OCI-LY3 (cell line): ENCODE measurements around the gene INVS.
A peak's percentile ranks its signal among the peaks of the same experiment; 100 is the strongest.

Experiments
- H2AFZ ChIP-seq: fragments of 200-600, 300-600 bp; shearing (Covaris generic); 2 replicates; pipeline ENCODE4 v1.6.0; 2014; ENCODE audit warnings: antibody characterized with exemption, low read depth, low read length
- H3K27ac ChIP-seq: fragments of 200-600, 300-600 bp; sonication (generic); 2 replicates; pipeline ENCODE4 v1.5.1; 2014; ENCODE audit warnings: mild to moderate bottlenecking, low read length, moderate library complexity, mixed read lengths
- H3K27me3 ChIP-seq: fragments of 200-600, 300-600 bp; sonication (generic); 2 replicates; pipeline ENCODE4 v1.6.1; 2014; ENCODE audit warnings: low read depth, low read length, mixed read lengths
- H3K36me3 ChIP-seq: fragments of 200-600, 300-600 bp; sonication (generic); replicated peaks from 2 replicates; pipeline ENCODE3; 2014; ENCODE audit warnings: low read depth, low read length, mixed read lengths
- H3K4me1 ChIP-seq: fragments of 300-600, 200-600 bp; sonication (generic); 2 replicates; pipeline ENCODE4 v1.6.1; 2014; ENCODE audit warnings: low read length, mixed read lengths
- H3K4me2 ChIP-seq: fragments of 200-600, 300-600 bp; sonication (generic); 2 replicates; pipeline ENCODE4 v1.6.1; 2014; ENCODE audit warnings: low read length, mixed read lengths
- H3K4me3 ChIP-seq: fragments of 300-600, 200-600 bp; sonication (generic); 2 replicates; pipeline ENCODE4 v1.5.1; 2014; ENCODE audit warnings: antibody characterized with exemption, mild to moderate bottlenecking, low read length, moderate library complexity
- H3K79me2 ChIP-seq: fragments of 300-600, 200-600 bp; shearing (Covaris generic); 2 replicates; pipeline ENCODE4 v1.6.1; 2014; ENCODE audit warnings: mild to moderate bottlenecking, low read length, mixed read lengths
- H3K9ac ChIP-seq: fragments of 300-600, 200-600 bp; shearing (Covaris generic); 2 replicates; pipeline ENCODE4 v1.6.0; 2014; ENCODE audit warnings: mild to moderate bottlenecking, low read length, moderate library complexity
- H3K9me3 ChIP-seq: fragments of 200-600, 300-600 bp; shearing (Covaris generic); 2 replicates; pipeline ENCODE4 v1.6.1; 2014; ENCODE audit warnings: low read length, mixed read lengths; ENCODE audit not compliant: insufficient read depth
- H4K20me1 ChIP-seq: fragments of 200-600, 300-600 bp; sonication (generic); 2 replicates; pipeline ENCODE4 v1.6.1; 2016; ENCODE audit warnings: low read length, mixed read lengths; ENCODE audit not compliant: insufficient read depth
- CTCF ChIP-seq: fragments of 200-600, 300-600 bp; sonication (generic); IDR thresholded peaks from 2 replicates; pipeline ENCODE4 v1.5.1; 2014; ENCODE audit warnings: antibody characterized with exemption, low read length, low read depth
- EZH2phosphoT487 ChIP-seq: fragments of 200-600 bp; shearing (Covaris generic); IDR thresholded peaks from 2 replicates; pipeline ENCODE4 v1.6.1; 2018; ENCODE audit warnings: antibody characterized with exemption, mixed run types, low read depth

INVS gene

GRCh38 chr9:100221538-100221937 lies 122.5 kb downstream of the INVS start:
- Histone ChIP-seq H2AFZ (no peak overlapping the region), H3K27me3 (no peaks in the 10 kb centered on the region), H3K79me2 (no peaks in the 10 kb centered on the region), H3K4me2 (no peak overlapping the region), H3K9ac (no peak overlapping the region), H4K20me1 (no peaks in the 10 kb centered on the region), H3K36me3 (no peaks in the 10 kb centered on the region), H3K9me3 (no peaks in the 10 kb centered on the region), H3K27ac (no peak overlapping the region), H3K4me1 (peaks cover 31% of the 10 kb centered on the region), H3K4me3 (no peak overlapping the region)
- TF ChIP-seq CTCF, result no peak
- no peak for TF ChIP-seq EZH2phosphoT487

- TF ChIP-seq EZH2phosphoT487 (no peak), CTCF (peak; percentile 52)
- H3K9me3 ChIP-seq, result no peaks in the 10 kb centered on the region
- peaks cover 3% of the 10 kb centered on the region for H3K36me3 ChIP-seq
Measured at GRCh38 chr9:100222674-100223073, 123.6 kb downstream of the INVS start.

GRCh38 chr9:100227636-100228035 lies 128.6 kb downstream of the INVS start:
- H3K9ac ChIP-seq, result no peak overlapping the region
- H4K20me1 ChIP-seq, result no peaks in the 10 kb centered on the region
- no peak overlapping the region for H3K4me3 ChIP-seq
- H3K36me3 ChIP-seq, result peaks cover 3% of the 10 kb centered on the region
- H3K79me2 ChIP-seq, result no peaks in the 10 kb centered on the region
- H3K4me1 ChIP-seq, result peaks cover 6% of the 10 kb centered on the region
- H3K4me2 ChIP-seq, result no peak overlapping the region
- H3K27me3 ChIP-seq, result no peaks in the 10 kb centered on the region
- no peak overlapping the region for H3K27ac ChIP-seq
- no peaks in the 10 kb centered on the region for H3K9me3 ChIP-seq
- H2AFZ ChIP-seq, result no peak overlapping the region
- no peak for TF ChIP-seq CTCF
- TF ChIP-seq EZH2phosphoT487, result no peak

More at GRCh38 chr9:100222674-100223073, 123.6 kb downstream of the INVS start:
- no peaks in the 10 kb centered on the region for H3K79me2 ChIP-seq
- no peak overlapping the region for H3K4me3 ChIP-seq
- no peak overlapping the region for H3K27ac ChIP-seq
- no peak overlapping the region for H3K9ac ChIP-seq
- no peaks in the 10 kb centered on the region for H4K20me1 ChIP-seq
- 0 out of 2 replicates have a peak overlapping the region, but pooled peaks have one; percentile 16 for H3K4me2 ChIP-seq
- no peaks in the 10 kb centered on the region for H3K27me3 ChIP-seq
- no peak overlapping the region for H2AFZ ChIP-seq
- peaks cover 31% of the 10 kb centered on the region for H3K4me1 ChIP-seq

GRCh38 chr9:100228352-100228869 lies 129.4 kb downstream of the INVS start:
- Histone ChIP-seq H3K27me3 (no peaks in the 10 kb centered on the region), H3K9me3 (no peaks in the 10 kb centered on the region), H2AFZ (no peak overlapping the region), H4K20me1 (no peaks in the 10 kb centered on the region), H3K36me3 (peaks cover 3% of the 10 kb centered on the region), H3K4me3 (no peak overlapping the region), H3K27ac (no peak overlapping the region), H3K9ac (no peak overlapping the region), H3K79me2 (no peaks in the 10 kb centered on the region), H3K4me1 (peaks cover 6% of the 10 kb centered on the region), H3K4me2 (no peak overlapping the region)
- TF ChIP-seq EZH2phosphoT487 (no peak), CTCF (no peak)
